Panc1 (cell line): ENCODE measurements around the gene SIGLEC15. TPM values are rescaled to one million over a fixed set of nuclear protein-coding genes. Genes with fewer than 3 reads are reported as not detected.
"Not testable (repeated sequence)": the region's sequence is repeated elsewhere in the genome, so short reads cannot be mapped to it uniquely, and the experiment has no call there.

ENCODE experiments used
- ATAC-seq: fragments of 200-7000 bp; cut with Tn5 transposase; 2 replicates; pipeline ENCODE4 v1.9.1; 2020; ENCODE audit warnings: mild to moderate bottlenecking, moderate library complexity
- BruUV-seq: library from RNA; stranded (reverse); fragments of 400-500 nt; replicated peaks from 2 replicates; lab custom pipeline; 2021; lab: Mats Ljungman, UMichigan
- CTCF ChIA-PET: fragments of 300-600 bp; sonication (Branson Sonifier 250); formaldehyde crosslinking; loops from one replicate; lab custom pipeline; 2022; ENCODE audit warnings: antibody characterized with exemption; lab: Charles Lee
- POLR2A ChIA-PET: fragments of 300-600 bp; sonication (Branson Sonifier 250); formaldehyde crosslinking; loops from one replicate; lab custom pipeline; 2022; ENCODE audit warnings: antibody characterized with exemption; lab: Charles Lee
- DNase-seq: peaks from one replicate; pipeline ENCODE4 v3.0.0-alpha.2; 2010; ENCODE audit warnings: low read depth, low spot score
- H3K27ac ChIP-seq: 2 replicates; pipeline ENCODE4 v1.5.1; 2011; ENCODE audit warnings: mild to moderate bottlenecking, low read length, inconsistent platforms
- H3K27me3 ChIP-seq: fragments of 200-500 bp; sonication (Bioruptor generic); 2 replicates; pipeline ENCODE4 v1.6.0; 2014; ENCODE audit warnings: low read length, inconsistent platforms; ENCODE audit not compliant: control insufficient read depth, insufficient read depth
- H3K36me3 ChIP-seq: fragments of 200-500 bp; sonication (Bioruptor generic); 2 replicates; pipeline ENCODE4 v1.5.1; 2014; ENCODE audit warnings: inconsistent platforms, mild to moderate bottlenecking, low read length, moderate library complexity; ENCODE audit not compliant: control insufficient read depth, insufficient read depth
- H3K4me1 ChIP-seq: 2 replicates; pipeline ENCODE4 v1.5.1; 2011; ENCODE audit warnings: inconsistent platforms, mild to moderate bottlenecking, low read length, moderate library complexity; ENCODE audit not compliant: control insufficient read depth, insufficient read depth
- H3K4me3 ChIP-seq, 2 experiments: 2 replicates each; pipeline ENCODE4 v1.5.1; 2011 to 2012; ENCODE audit warnings: low read depth in 2 of 2, low read length in 2 of 2, mild to moderate bottlenecking in 2 of 2, inconsistent platforms in 1 of 2, moderate library complexity in 1 of 2
- H3K9me3 ChIP-seq: fragments of 200-500 bp; sonication (Bioruptor generic); 2 replicates; pipeline ENCODE4 v1.5.1; 2014; ENCODE audit warnings: low read depth, mild to moderate bottlenecking, inconsistent platforms, low read length, moderate library complexity; ENCODE audit not compliant: control insufficient read depth, insufficient read depth
- POLR2AphosphoS5 ChIP-seq: IDR thresholded peaks from 2 replicates; pipeline ENCODE4 v1.6.1; 2012; ENCODE audit warnings: mild to moderate bottlenecking, low read depth, low read length, moderate library complexity
- SIN3A ChIP-seq: IDR thresholded peaks from 2 replicates; pipeline ENCODE4 v1.6.1; 2012; ENCODE audit warnings: low read depth, mild to moderate bottlenecking, low read length, moderate library complexity, borderline replicate concordance; ENCODE audit not compliant: insufficient read depth
- TCF7L2 ChIP-seq: IDR thresholded peaks from 2 replicates; pipeline ENCODE4 v1.6.1; 2011; ENCODE audit warnings: mild to moderate bottlenecking, low read depth, low read length, inconsistent platforms
- in situ Hi-C: cut with HindIII; loops from 2 replicates; pipeline ENCODE4 v1.10.0; 2016; ENCODE audit warnings: low sequenced_read_pairs, low pct_unique_long_range_greater_than_20kb
- intact Hi-C: fragments of 100-400 bp; cut with micrococcal nuclease; formaldehyde crosslinking; loops from one replicate; pipeline ENCODE4 v1.10.0; 2022; ENCODE audit not compliant: unreplicated experiment
- total RNA-seq: library from RNA; stranded (reverse); gene quantifications from one replicate; pipeline ENCODE4 v1.2.1, GENCODE V29; 2021; ENCODE audit not compliant: unreplicated experiment
- TF ChIP-seq, protein P1 (sequence below): fragments of 450-650 bp; IDR thresholded peaks from 2 replicates; pipeline ENCODE4 v1.5.1; 2017; ENCODE audit warnings: mild to moderate bottlenecking
- TF ChIP-seq, protein P2 (sequence below), 2 experiments: IDR thresholded peaks; 2 replicates each; pipeline ENCODE4 v1.6.1; 2011 to 2012; ENCODE audit warnings: low read depth in 2 of 2, control low read depth in 1 of 2, low read length in 1 of 2, mild to moderate bottlenecking in 1 of 2, moderate library complexity in 1 of 2; ENCODE audit not compliant: insufficient read depth in 1 of 2

Gene SIGLEC15
- total RNA-seq, 1 experiment from 2014 or later, result 0.23 TPM

DNA sequence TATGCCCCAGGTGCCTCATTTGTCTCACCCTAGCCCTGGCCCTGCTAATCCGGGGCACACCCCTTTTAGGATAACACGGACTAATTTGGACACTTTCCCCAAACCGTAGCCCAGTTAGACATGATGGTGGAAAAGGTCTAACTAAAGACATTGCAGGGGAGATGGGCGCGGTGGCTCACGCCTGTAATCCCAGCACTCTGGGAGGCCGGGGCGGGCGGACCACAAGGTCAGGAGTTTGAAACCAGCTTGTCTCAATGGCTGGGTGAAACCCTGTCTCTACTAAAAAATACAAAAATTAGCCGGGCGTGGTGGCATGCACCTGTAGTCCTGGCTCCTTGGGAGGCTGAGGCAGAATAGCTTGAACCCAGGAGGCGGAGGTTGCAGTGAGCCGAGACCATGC, 23.2 kb downstream of the SIGLEC15 start:
- CTCF ChIA-PET, H3K27me3 ChIP-seq, BruUV-seq, H3K4me3 ChIP-seq, H3K4me1 ChIP-seq, POLR2A ChIA-PET, intact Hi-C loops, DNase-seq, H3K9me3 ChIP-seq, H3K27ac ChIP-seq, ATAC-seq, H3K36me3 ChIP-seq, in situ Hi-C loops: not testable (repeated sequence)

DNA sequence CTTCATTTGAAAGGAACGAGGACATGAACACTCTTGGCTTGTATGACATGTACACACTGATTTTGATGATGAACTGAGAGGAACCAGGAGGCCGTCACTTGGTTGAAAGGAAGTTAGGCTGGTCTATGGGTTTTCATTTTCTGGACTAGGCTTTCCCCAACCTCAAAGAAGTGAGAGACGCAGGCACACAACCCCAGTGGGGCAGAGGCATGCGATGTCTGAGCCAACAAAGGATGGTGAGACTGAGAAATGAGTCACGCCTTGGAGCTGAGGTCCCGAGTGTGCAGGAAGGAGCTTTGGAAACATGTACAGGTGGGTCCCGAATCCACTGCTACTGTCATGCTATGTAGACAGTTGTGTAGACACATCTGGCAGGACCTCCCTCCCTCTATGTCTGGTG, 24.1 kb downstream of the SIGLEC15 start:
- intact Hi-C loops (no loop called here), in situ Hi-C loops (no loop called here)
- no peaks in the 10 kb centered on the region for H3K27me3 ChIP-seq
- H3K4me1 ChIP-seq, result no peaks in the 10 kb centered on the region
- no TSS peak for BruUV-seq
- ATAC-seq, result no peak
- ChIA-PET CTCF (no interaction called here), POLR2A (no interaction called here)
- H3K36me3 ChIP-seq, result no peaks in the 10 kb centered on the region
- H3K9me3 ChIP-seq, result no peaks in the 10 kb centered on the region
- no peak overlapping the region for H3K27ac ChIP-seq
- TF ChIP-seq POLR2AphosphoS5, result no peak
- TF ChIP-seq SIN3A, result no peak
- TF ChIP-seq, protein P1, sequence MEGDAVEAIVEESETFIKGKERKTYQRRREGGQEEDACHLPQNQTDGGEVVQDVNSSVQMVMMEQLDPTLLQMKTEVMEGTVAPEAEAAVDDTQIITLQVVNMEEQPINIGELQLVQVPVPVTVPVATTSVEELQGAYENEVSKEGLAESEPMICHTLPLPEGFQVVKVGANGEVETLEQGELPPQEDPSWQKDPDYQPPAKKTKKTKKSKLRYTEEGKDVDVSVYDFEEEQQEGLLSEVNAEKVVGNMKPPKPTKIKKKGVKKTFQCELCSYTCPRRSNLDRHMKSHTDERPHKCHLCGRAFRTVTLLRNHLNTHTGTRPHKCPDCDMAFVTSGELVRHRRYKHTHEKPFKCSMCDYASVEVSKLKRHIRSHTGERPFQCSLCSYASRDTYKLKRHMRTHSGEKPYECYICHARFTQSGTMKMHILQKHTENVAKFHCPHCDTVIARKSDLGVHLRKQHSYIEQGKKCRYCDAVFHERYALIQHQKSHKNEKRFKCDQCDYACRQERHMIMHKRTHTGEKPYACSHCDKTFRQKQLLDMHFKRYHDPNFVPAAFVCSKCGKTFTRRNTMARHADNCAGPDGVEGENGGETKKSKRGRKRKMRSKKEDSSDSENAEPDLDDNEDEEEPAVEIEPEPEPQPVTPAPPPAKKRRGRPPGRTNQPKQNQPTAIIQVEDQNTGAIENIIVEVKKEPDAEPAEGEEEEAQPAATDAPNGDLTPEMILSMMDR, result no peak
- no peak for TF ChIP-seq TCF7L2
- TF ChIP-seq, protein P2, sequence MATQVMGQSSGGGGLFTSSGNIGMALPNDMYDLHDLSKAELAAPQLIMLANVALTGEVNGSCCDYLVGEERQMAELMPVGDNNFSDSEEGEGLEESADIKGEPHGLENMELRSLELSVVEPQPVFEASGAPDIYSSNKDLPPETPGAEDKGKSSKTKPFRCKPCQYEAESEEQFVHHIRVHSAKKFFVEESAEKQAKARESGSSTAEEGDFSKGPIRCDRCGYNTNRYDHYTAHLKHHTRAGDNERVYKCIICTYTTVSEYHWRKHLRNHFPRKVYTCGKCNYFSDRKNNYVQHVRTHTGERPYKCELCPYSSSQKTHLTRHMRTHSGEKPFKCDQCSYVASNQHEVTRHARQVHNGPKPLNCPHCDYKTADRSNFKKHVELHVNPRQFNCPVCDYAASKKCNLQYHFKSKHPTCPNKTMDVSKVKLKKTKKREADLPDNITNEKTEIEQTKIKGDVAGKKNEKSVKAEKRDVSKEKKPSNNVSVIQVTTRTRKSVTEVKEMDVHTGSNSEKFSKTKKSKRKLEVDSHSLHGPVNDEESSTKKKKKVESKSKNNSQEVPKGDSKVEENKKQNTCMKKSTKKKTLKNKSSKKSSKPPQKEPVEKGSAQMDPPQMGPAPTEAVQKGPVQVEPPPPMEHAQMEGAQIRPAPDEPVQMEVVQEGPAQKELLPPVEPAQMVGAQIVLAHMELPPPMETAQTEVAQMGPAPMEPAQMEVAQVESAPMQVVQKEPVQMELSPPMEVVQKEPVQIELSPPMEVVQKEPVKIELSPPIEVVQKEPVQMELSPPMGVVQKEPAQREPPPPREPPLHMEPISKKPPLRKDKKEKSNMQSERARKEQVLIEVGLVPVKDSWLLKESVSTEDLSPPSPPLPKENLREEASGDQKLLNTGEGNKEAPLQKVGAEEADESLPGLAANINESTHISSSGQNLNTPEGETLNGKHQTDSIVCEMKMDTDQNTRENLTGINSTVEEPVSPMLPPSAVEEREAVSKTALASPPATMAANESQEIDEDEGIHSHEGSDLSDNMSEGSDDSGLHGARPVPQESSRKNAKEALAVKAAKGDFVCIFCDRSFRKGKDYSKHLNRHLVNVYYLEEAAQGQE (IDR thresholded peaks at IDR 0.05; ENCODE audit: insufficient read depth in 1 of 2, low read depth in 2 of 2, low read length in 1 of 2), result no peak
- no peak for DNase-seq
- no peak overlapping the region for H3K4me3 ChIP-seq

DNA sequence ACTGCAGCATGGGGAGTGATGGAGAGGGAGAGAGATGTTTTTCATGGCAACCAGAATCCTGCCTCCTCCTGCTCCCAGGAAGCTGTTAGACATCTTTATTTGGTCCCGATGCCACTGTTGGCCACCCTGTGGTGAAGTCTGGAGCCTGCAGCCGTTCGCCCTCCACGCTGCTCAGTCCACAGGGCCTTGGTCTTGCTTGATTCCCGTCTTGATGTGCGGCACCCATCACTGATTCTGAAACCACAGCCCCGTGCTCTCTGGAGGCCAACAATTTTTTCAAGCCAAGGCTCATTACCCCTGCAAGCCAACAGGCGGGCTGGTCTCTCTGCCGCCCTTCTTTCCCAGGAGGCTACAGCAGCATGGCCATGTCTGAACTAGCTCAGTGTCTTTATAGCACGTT, 24.5 kb downstream of the SIGLEC15 start:
- POLR2A ChIA-PET, result no interaction called here
- CTCF ChIA-PET, result no interaction called here
- H3K36me3 ChIP-seq, result no peaks in the 10 kb centered on the region
- in situ Hi-C loops, result no loop called here
- intact Hi-C loops, result no loop called here
- DNase-seq, result no peak
- ATAC-seq, result 0 out of 2 replicates have a peak, but pooled peaks have one; percentile 65
- no peak overlapping the region for H3K4me3 ChIP-seq
- no TSS peak for BruUV-seq
- no peaks in the 10 kb centered on the region for H3K27me3 ChIP-seq
- H3K4me1 ChIP-seq, result no peaks in the 10 kb centered on the region
- H3K9me3 ChIP-seq, result no peaks in the 10 kb centered on the region
- TF ChIP-seq, protein P2 (IDR thresholded peaks at IDR 0.05; ENCODE audit: insufficient read depth in 1 of 2, low read depth in 2 of 2, low read length in 1 of 2), result no peak
- TF ChIP-seq SIN3A (no peak), TCF7L2 (no peak), POLR2AphosphoS5 (no peak)
- H3K27ac ChIP-seq, result no peak overlapping the region
